ENCODE results near the gene ZNF446.
A peak's percentile ranks its signal among the peaks of the same experiment; 100 is the strongest.

ZNF446 gene

GRCh38 chr19:58450856-58451357 lies 25.2 kb upstream of the ZNF446 start:
- peaks cover 0 to 2% of the 10 kb centered on the region in 2 donors for H3K9me3 ChIP-seq (ENCODE audit: control insufficient read depth in 2 of 2, low read length in 2 of 2)
- H3K4me1 ChIP-seq (ENCODE audit: control insufficient read depth in 2 of 2, insufficient read depth in 2 of 2, low read length in 2 of 2): peaks cover 7 to 8% of the 10 kb centered on the region in 2 donors
- no peaks in the 10 kb centered on the region for H3K27me3 ChIP-seq (ENCODE audit: control insufficient read depth in 2 of 2, insufficient read depth in 2 of 2, low read length in 2 of 2)
- peak overlapping the region; percentile 65 to 89 for H3K4me3 ChIP-seq (ENCODE audit: low read length in 2 of 2)
- no peak overlapping the region for H3K27ac ChIP-seq (ENCODE audit: low read depth in 2 of 2, low read length in 2 of 2)
- peaks cover 3 to 4% of the 10 kb centered on the region in 2 donors for H3K36me3 ChIP-seq (ENCODE audit: control insufficient read depth in 2 of 2, insufficient read depth in 2 of 2, low read length in 2 of 2)
- H3K9ac ChIP-seq (ENCODE audit: low read depth in 1 of 2, low read length in 2 of 2): peak overlapping the region; percentile 32 to 60

GRCh38 chr19:58451358-58452101 lies 24.6 kb upstream of the ZNF446 start, which contains the start of gene ZNF324B:
Gene ZNF324B (plus strand): TSS chr19:58451622. CDS start chr19:58453702, 2,080 bp downstream.
- Histone ChIP-seq H3K27ac (ENCODE audit: low read depth in 2 of 2, low read length in 2 of 2) (peak within 1 kb of the TSS; percentile 22 to 58), H3K36me3 (ENCODE audit: control insufficient read depth in 2 of 2, insufficient read depth in 2 of 2, low read length in 2 of 2) (peaks cover 6% of the 10 kb centered on the region in 2 donors), H3K4me1 (ENCODE audit: control insufficient read depth in 2 of 2, insufficient read depth in 2 of 2, low read length in 2 of 2) (peaks cover 7 to 8% of the 10 kb centered on the region in 2 donors), H3K27me3 (ENCODE audit: control insufficient read depth in 2 of 2, insufficient read depth in 2 of 2, low read length in 2 of 2) (no peaks in the 10 kb centered on the region), H3K9ac (ENCODE audit: low read depth in 1 of 2, low read length in 2 of 2) (peak within 1 kb of the TSS; percentile 60 to 77), H3K9me3 (ENCODE audit: control insufficient read depth in 2 of 2, low read length in 2 of 2) (peaks cover 0 to 2% of the 10 kb centered on the region in 2 donors), H3K4me3 (ENCODE audit: low read length in 2 of 2) (peak within 1 kb of the TSS; percentile 65 to 89)

- Histone ChIP-seq H3K4me3 (ENCODE audit: low read length in 2 of 2) (no peak overlapping the region), H3K9ac (ENCODE audit: low read depth in 1 of 2, low read length in 2 of 2) (no peak overlapping the region), H3K27me3 (ENCODE audit: control insufficient read depth in 2 of 2, insufficient read depth in 2 of 2, low read length in 2 of 2) (no peaks in the 10 kb centered on the region), H3K27ac (ENCODE audit: low read depth in 2 of 2, low read length in 2 of 2) (no peak overlapping the region), H3K4me1 (ENCODE audit: control insufficient read depth in 2 of 2, insufficient read depth in 2 of 2, low read length in 2 of 2) (peaks cover 7 to 8% of the 10 kb centered on the region in 2 donors), H3K36me3 (ENCODE audit: control insufficient read depth in 2 of 2, insufficient read depth in 2 of 2, low read length in 2 of 2) (peaks cover 9 to 14% of the 10 kb centered on the region in 2 donors), H3K9me3 (ENCODE audit: control insufficient read depth in 2 of 2, low read length in 2 of 2) (peaks cover 0 to 1% of the 10 kb centered on the region in 2 donors)
Measured at GRCh38 chr19:58453743-58454142, 22.4 kb upstream of the ZNF446 start.

- no peak overlapping the region for H3K9ac ChIP-seq (ENCODE audit: low read depth in 1 of 2, low read length in 2 of 2)
- H3K27me3 ChIP-seq (ENCODE audit: control insufficient read depth in 2 of 2, insufficient read depth in 2 of 2, low read length in 2 of 2): no peaks in the 10 kb centered on the region
- H3K4me1 ChIP-seq (ENCODE audit: control insufficient read depth in 2 of 2, insufficient read depth in 2 of 2, low read length in 2 of 2): peaks cover 7 to 8% of the 10 kb centered on the region in 2 donors
- H3K36me3 ChIP-seq (ENCODE audit: control insufficient read depth in 2 of 2, insufficient read depth in 2 of 2, low read length in 2 of 2): peaks cover 9 to 14% of the 10 kb centered on the region in 2 donors
- H3K27ac ChIP-seq (ENCODE audit: low read depth in 2 of 2, low read length in 2 of 2): no peak overlapping the region
- H3K4me3 ChIP-seq (ENCODE audit: low read length in 2 of 2): no peak overlapping the region
- no peaks in the 10 kb centered on the region for H3K9me3 ChIP-seq (ENCODE audit: control insufficient read depth in 2 of 2, low read length in 2 of 2)
Measured at GRCh38 chr19:58455306-58455705, 20.8 kb upstream of the ZNF446 start.

- Histone ChIP-seq H3K9me3 (ENCODE audit: control insufficient read depth in 2 of 2, low read length in 2 of 2) (no peaks in the 10 kb centered on the region), H3K36me3 (ENCODE audit: control insufficient read depth in 2 of 2, insufficient read depth in 2 of 2, low read length in 2 of 2) (peaks cover 9 to 14% of the 10 kb centered on the region in 2 donors), H3K27ac (ENCODE audit: low read depth in 2 of 2, low read length in 2 of 2) (no peak overlapping the region), H3K4me3 (ENCODE audit: low read length in 2 of 2) (no peak overlapping the region), H3K9ac (ENCODE audit: low read depth in 1 of 2, low read length in 2 of 2) (no peak overlapping the region), H3K4me1 (ENCODE audit: control insufficient read depth in 2 of 2, insufficient read depth in 2 of 2, low read length in 2 of 2) (peaks cover under 1 to 4% of the 10 kb centered on the region in 2 donors), H3K27me3 (ENCODE audit: control insufficient read depth in 2 of 2, insufficient read depth in 2 of 2, low read length in 2 of 2) (no peaks in the 10 kb centered on the region)
Measured at GRCh38 chr19:58456111-58456510, 20.0 kb upstream of the ZNF446 start.

- H3K36me3 ChIP-seq (ENCODE audit: control insufficient read depth in 2 of 2, insufficient read depth in 2 of 2, low read length in 2 of 2): peaks cover 6 to 10% of the 10 kb centered on the region in 2 donors
- H3K4me1 ChIP-seq (ENCODE audit: control insufficient read depth in 2 of 2, insufficient read depth in 2 of 2, low read length in 2 of 2): no peaks in the 10 kb centered on the region
- no peaks in the 10 kb centered on the region for H3K27me3 ChIP-seq (ENCODE audit: control insufficient read depth in 2 of 2, insufficient read depth in 2 of 2, low read length in 2 of 2)
- no peak overlapping the region for H3K27ac ChIP-seq (ENCODE audit: low read depth in 2 of 2, low read length in 2 of 2)
- H3K9ac ChIP-seq (ENCODE audit: low read depth in 1 of 2, low read length in 2 of 2): no peak overlapping the region
- H3K9me3 ChIP-seq (ENCODE audit: control insufficient read depth in 2 of 2, low read length in 2 of 2): no peaks in the 10 kb centered on the region
- H3K4me3 ChIP-seq (ENCODE audit: low read length in 2 of 2): no peak overlapping the region
Measured at GRCh38 chr19:58460039-58460438, 16.1 kb upstream of the ZNF446 start.

GRCh38 chr19:58466089-58466759 lies 9.9 kb upstream of the ZNF446 start:
- peaks cover 8 to 11% of the 10 kb centered on the region in 2 donors for H3K4me1 ChIP-seq (ENCODE audit: control insufficient read depth in 2 of 2, insufficient read depth in 2 of 2, low read length in 2 of 2)
- H3K36me3 ChIP-seq (ENCODE audit: control insufficient read depth in 2 of 2, insufficient read depth in 2 of 2, low read length in 2 of 2): peaks cover 7 to 9% of the 10 kb centered on the region in 2 donors
- H3K9me3 ChIP-seq (ENCODE audit: control insufficient read depth in 2 of 2, low read length in 2 of 2): no peaks in the 10 kb centered on the region
- no peak overlapping the region for H3K27ac ChIP-seq (ENCODE audit: low read depth in 2 of 2, low read length in 2 of 2)
- peak overlapping the region; percentile 66 to 84 for H3K4me3 ChIP-seq (ENCODE audit: low read length in 2 of 2)
- peak overlapping the region; percentile 49 to 50 for H3K9ac ChIP-seq (ENCODE audit: low read depth in 1 of 2, low read length in 2 of 2)
- no peaks in the 10 kb centered on the region for H3K27me3 ChIP-seq (ENCODE audit: control insufficient read depth in 2 of 2, insufficient read depth in 2 of 2, low read length in 2 of 2)

GRCh38 chr19:58466760-58467589 lies 9.2 kb upstream of the ZNF446 start, which contains the start of gene ZNF324:
Gene ZNF324 (plus strand): TSS chr19:58467080. CDS start chr19:58469186, 2,106 bp downstream.
- Histone ChIP-seq H3K4me3 (ENCODE audit: low read length in 2 of 2) (peak within 1 kb of the TSS; percentile 66 to 84), H3K4me1 (ENCODE audit: control insufficient read depth in 2 of 2, insufficient read depth in 2 of 2, low read length in 2 of 2) (peaks cover 8 to 11% of the 10 kb centered on the region in 2 donors), H3K9me3 (ENCODE audit: control insufficient read depth in 2 of 2, low read length in 2 of 2) (no peaks in the 10 kb centered on the region), H3K27me3 (ENCODE audit: control insufficient read depth in 2 of 2, insufficient read depth in 2 of 2, low read length in 2 of 2) (no peaks in the 10 kb centered on the region), H3K9ac (ENCODE audit: low read depth in 1 of 2, low read length in 2 of 2) (peak within 1 kb of the TSS; percentile 80 to 89), H3K36me3 (ENCODE audit: control insufficient read depth in 2 of 2, insufficient read depth in 2 of 2, low read length in 2 of 2) (peaks cover 10 to 11% of the 10 kb centered on the region in 2 donors), H3K27ac (ENCODE audit: low read depth in 2 of 2, low read length in 2 of 2) (peak within 1 kb of the TSS; percentile 47 to 70)

GRCh38 chr19:58468216-58468839 lies 7.8 kb upstream of the ZNF446 start:
- Histone ChIP-seq H3K9ac (ENCODE audit: low read depth in 1 of 2, low read length in 2 of 2) (no peak overlapping the region), H3K36me3 (ENCODE audit: control insufficient read depth in 2 of 2, insufficient read depth in 2 of 2, low read length in 2 of 2) (peaks cover 22% of the 10 kb centered on the region in 2 donors), H3K27me3 (ENCODE audit: control insufficient read depth in 2 of 2, insufficient read depth in 2 of 2, low read length in 2 of 2) (no peaks in the 10 kb centered on the region), H3K9me3 (ENCODE audit: control insufficient read depth in 2 of 2, low read length in 2 of 2) (no peaks in the 10 kb centered on the region), H3K4me1 (ENCODE audit: control insufficient read depth in 2 of 2, insufficient read depth in 2 of 2, low read length in 2 of 2) (peaks cover 8 to 11% of the 10 kb centered on the region in 2 donors), H3K4me3 (ENCODE audit: low read length in 2 of 2) (peak overlapping the region in 1 of 2 donors; percentile 20), H3K27ac (ENCODE audit: low read depth in 2 of 2, low read length in 2 of 2) (no peak overlapping the region)

Measured in mucosa of rectum (tissue), 2 donors.